DMS 273 treated with DMSO at 0.1 percent for 48 hours (cell line): ENCODE data around the gene SOCS3.

Experiments used
- DNase-seq: peaks from one replicate; lab custom pipeline; 2025; lab: John Stamatoyannopoulos, UW

The SOCS3 gene

DNA sequence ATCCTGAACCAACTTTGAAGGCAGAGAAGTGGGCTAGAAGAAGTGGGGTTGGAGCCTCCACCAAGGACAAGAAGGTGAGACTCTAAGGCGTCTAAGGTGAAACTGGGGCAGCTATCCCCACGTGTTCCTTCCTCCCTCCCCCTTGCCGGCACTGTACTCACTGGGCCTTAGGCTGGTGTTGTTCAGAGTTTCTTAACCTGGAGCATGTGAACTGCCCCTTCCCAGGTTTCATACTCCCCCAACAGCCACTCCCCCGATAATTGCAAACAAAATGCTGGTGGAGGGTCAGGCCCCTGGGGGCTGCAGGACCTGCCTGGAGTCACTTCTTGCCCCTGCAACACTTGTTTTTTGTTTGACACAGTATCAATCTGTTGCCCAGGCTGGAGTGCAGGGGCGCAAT lies 7.3 kb upstream of the SOCS3 start:
- DNase-seq, result no peak

DNA sequence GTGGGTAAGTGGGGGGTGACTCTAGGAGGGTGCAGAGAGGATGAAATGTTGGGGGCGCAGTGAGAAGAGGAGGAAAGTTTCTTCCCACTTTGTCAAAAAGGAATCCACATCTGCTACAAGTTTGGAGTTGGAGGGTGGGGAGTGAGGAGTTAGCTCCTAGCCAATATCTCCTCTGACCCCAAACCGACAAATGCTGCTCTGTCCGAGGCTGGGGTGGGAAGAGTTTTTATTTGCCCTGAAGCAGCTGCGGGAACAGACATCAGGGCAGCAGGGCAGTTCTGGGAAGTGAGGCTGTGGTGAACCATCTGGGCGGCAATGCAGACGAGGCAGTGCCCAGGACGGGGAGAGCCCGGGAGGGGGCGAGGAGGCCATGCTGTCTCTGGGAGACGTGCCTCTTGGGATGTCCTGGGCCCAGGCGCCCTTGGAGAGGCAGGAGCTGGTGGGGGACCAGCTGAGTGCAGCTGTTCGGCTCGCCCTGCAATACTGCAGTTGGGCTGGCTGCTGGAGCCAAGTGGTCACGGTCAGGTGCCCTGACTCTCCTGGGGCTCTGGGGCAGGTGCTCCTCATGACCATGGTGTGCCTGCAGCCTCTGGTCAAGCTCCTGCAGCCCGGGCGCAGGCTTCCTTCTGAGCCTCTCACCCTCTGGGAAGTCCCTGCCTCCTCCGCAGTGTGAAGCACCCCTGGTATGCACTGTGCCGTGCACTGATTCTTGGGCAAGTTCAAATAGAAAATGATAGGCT lies 6.4 kb upstream of the SOCS3 start:
- no peak for DNase-seq

DNA sequence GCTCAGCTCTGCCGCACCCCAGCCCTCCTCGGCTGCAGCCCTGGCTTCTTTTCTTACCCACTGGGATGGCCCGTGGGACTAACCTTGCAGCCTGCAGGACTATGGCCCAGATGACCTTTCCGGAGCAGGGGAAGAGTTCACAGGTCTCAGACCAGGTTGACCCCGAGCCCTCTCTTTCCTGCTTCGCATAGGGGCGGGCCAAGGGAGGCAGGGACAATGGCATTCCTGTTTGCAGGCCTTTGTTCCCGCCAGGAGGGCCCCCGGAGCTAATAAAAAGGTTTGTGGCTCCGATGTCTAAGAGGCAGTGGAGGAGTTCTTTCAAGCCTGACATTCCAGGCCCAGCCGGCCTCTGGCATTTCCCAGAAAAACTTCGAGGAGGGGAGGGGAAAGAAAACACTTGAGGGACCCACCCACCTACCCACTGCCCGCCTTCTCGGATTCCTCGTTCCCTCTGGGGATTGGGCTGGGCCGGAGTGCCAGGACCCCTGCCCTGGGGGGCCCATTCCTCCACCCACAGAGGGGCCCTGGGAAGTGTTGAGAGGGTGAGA lies 5.8 kb upstream of the SOCS3 start:
- no peak for DNase-seq

DNA sequence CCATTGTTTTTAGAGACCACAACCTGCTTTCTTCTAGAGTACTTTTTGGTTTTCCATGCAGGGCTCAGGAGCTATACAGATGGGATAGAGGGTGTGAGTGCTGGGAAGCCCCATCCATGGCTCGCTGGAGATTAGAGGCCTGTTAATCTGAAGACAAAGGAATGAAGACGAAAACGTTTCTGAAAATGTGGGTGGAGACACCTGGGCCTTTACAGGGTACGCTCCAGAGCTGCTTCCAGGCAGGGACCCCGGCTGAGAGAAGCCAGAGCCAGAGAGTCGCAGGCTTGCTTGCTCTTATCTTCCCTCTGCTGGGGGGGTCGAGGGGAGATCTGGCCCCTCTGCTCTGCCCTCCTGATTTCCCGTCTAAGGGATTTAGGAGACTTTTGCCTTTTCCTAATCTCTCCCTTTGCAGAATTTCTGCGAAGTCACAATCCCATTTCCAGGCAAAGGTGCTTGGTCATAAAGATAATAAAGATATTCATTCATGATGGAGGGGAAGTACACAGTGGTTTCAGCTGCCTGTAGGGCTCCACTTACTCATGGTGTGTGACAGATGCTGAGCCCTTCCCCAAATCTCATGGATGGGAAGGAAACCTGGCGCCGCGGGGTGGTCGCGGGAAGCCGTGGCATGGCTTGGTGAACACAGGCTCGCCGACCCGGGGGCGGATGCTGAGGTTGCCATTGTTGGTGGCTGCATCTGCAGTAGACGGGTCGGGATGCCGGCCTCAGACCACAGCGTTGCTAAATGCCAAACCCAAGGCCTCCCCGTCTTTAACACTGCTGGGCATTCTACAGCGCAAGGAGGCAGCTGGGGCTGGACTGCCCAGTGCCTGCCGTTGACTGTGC lies 4.8 kb upstream of the SOCS3 start:
- no peak for DNase-seq

DNA sequence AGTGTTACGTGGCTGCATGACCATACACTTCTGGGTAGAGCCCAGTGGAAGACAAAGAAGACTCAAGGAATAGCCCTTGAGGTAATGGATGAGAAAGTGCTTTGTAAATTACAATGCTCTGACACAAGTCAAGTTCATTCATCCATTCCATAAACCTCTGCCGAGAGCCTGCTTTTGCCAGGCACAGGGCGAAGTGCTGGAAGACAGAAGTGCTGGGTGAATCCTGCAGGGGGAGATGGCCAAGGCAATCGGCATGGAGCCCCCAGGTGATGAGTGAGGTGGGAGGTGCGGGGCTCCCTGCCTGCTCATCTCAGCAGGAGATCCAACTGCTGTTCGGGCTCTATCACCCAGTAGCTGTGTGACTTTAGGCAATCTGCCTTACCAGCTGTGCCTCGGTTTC lies 2.8 kb upstream of the SOCS3 start:
- DNase-seq, result no peak

DNA sequence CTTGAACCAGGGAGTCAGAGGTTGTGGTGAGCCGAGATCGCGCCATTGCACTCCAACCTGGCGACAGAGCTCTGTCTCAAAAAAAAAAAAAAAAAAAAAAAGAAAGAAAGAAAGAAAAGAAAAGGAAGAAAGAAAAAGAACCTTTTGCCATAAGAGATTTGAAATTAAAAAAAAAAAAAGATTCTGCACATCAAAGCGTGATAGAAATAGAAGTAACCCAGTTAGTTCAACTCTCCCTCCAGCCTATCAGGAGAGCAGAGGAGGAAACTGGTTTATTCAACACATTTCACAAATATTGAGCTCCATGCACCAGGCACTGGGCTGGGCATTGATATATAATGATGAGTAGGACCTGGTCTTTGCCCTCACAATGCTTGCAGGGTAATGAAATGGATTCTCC lies 2.4 kb upstream of the SOCS3 start:
- DNase-seq, result no peak

DNA sequence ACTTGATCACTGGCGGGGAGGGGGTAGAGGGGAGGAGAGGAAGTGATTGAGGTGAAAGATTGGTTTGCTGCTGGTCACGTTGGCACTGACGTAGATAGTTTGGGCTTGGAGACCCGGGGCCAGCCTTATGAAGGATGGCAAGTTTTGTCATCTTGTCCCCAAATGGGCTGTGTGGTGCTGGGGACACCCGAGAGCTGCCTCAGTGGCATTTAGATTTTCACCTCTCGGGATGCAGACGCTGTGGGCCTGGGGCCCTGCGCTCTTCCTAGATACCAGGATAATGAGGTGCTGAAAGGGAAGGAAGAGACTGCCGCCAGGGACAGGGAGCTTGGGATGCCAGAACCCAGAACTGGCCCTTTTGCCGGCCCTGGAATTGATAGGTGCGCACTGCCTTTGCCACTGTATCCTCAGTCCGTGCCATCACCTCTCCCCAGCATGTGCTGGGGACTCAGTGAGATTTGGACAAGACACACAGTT lies 1.4 kb upstream of the SOCS3 start:
- no peak for DNase-seq

DNA sequence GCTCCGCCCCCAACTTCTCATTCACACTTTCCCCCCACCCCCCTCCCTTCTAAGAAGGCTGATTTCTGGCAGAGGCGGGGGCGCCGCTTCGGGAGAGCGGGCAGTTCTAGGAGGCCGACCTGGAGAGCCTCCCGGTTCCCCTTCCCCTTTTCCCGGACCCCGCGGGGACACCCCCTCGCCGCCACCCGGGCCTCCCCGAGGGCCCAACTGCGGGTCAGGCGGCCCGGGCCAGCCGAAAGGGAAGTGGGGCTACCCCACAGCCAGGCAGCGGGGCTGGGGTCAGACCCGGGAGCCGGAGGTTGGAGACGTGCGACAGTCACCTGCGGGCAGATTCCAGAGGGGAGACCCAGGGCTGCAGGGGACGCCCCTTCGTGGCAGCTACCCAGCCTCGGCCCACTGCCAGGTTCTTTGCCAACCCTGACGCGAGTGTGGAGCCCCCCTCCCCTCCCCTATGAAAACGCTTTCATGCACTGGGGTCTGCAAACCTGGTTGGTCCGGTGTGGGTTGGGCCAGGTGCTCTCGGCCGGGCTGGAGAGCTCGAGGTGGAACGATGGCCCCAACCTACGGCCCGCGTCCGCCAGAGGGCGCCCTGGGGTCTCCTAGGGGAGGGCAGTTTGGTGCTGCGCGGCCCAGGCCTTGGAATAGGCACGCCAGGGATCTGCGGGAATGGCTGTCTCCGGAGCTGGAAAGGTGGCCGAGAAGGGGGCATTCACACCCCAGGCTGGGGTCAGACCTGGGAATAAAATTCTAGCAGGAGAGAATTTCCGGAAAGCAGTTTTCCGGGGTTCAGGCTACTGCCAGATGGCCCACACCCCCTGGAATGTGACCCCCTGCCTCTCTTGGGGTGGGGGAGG lies 721 bp upstream of the SOCS3 start:
- DNase-seq, result peak; percentile 37

DNA sequence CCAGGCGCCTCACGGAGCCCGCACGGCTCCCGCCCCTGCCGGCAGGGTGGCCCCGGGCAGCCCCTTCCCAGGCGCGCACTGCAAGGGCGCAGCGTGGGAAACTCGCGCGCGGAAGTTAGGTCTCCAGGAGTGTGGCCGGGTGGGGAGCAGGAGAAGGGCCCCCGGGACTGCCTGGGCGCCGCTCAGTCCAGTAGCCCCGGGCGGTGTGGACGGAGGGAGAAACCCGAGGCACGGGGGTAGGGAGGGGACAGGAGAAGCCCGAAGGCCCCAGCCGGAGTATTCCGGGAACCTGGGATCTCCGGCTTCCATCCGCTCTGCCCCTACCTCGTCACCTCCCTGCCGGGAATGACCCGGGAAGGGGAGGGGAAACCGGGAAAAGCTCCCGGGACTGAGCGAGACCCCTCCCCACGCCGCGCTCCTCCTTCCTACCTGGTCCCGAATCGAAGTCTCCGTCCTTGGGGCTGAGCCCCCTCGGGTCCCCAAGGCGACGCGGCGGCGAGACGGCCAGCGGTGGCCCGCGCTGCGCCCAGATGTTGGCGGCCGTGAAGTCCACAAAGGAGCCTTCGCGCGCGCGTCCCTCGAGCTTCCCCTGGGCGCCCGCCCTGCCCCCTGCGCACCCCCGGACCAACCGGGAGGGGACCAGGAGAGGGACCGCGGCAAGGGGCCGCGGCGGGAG lies 418 bp downstream of the SOCS3 start:
- DNase-seq, result no peak

DNA sequence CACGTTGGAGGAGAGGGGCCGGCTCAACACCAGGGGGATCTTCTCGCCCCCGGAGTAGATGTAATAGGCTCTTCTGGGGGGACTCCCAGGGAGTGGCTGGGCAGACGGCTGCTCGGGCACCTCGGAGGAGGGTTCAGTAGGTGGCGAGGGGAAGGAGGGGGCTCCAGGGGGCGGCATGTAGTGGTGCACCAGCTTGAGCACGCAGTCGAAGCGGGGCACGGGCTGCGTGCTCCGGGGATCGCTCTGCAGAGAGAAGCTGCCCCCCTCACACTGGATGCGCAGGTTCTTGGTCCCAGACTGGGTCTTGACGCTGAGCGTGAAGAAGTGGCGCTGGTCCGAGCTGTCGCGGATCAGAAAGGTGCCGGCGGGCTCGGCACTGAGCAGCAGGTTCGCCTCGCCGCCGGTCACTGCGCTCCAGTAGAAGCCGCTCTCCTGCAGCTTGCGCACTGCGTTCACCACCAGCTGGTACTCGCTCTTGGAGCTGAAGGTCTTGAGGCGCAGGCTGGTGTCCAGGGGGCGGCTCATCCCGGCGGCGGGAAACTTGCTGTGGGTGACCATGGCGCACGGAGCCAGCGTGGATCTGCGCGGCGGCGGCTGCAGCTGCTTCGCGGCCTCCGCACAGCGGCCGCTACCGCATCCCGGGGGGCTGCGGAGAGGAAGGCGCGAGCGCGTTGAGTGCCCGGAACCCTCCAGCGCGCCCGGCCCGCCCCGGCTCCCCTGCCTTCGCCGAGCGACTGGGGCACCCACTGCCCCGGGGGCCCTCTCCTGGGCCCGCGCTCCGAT lies 1.1 kb downstream of the SOCS3 start:
- no peak for DNase-seq

DNA sequence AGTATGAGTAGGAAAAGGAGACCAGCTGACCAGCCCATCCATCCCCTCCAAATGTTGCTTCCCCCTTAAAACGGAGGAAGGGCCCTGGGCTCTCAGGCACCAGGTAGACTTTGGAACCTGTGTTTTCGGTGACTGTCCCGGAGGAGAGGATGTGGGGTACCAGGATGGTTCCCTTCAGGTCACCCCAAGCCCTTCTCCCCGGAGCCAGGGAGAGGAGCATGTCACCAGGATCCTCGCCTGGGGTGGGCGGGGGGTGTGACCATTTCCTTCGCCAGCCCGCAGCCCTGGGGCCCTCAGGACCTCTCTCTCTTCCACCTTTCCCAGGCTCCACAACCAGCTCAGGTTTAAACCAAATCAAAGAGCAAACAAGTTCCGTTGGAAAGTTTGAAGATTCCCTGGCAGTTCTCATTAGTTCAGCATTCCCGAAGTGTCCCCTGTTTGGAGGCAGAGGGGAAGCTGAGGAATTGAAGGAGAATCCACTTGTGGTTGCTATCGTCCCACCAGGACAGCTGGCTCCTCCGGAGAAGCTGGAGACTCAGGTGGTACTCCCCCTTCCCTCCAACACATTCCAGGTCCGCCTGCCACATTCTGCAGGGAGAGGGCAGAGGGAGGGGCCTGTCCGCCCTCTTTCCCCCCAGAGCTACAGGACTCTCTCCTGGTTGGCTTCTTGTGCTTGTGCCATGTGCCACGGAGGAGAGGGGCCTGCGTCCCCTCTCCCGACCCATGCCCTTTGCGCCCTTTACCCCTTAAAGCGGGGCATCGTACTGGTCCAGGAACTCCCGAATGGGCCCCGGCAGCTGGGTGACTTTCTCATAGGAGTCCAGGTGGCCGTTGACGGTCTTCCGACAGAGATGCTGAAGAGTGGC lies 2.0 kb downstream of the SOCS3 start:
- DNase-seq, result no peak

DNA sequence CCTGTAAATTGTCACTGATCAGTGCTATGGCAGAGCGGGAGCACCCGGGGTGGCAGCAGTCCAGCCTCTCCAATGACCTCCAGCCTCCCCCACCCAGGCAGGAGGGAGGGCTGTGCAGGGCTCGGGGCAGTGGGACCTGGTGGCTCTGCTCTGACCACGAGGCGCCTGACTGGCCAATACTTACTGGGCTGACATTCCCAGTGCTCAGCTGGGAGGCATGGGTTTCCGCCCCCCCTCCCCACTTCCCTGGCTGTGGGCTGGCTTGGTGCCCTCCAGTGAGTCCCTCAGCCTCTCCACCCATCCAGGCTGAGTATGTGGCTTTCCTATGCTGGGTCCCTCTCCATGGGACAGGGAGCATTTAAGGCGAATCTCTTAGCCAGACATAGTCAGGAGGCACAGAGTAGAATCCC lies 2.7 kb downstream of the SOCS3 start:
- no peak for DNase-seq

DNA sequence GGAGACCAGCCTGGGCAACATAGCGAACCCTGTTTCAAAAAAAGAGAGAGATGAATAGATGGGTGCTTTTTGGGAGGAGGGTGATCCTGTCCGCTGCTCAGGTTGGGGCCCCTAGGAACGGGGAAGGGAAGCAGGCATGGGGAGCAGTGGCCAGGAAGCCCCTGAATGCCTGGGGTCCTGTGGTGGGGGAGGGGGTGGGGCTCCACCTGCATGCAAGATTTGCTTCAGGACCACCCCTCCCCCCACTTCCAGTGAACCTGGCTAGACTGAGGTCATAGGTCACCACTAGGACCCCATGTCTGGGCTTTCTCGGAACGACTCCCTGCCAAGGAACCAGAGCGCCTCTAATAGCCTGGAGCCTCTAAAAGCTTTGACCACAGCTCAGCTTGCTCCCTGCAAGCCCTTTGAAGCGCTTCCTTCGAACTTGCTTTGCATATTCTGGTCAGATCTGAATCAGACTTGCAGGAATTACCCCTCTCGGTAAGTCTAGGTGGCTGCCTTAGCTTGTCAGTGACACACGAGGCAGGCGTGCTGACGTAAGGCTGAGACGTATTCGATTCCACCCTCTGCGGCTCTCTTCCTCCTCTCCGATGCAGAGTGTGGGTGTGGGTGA lies 3.7 kb downstream of the SOCS3 start:
- no peak for DNase-seq

DNA sequence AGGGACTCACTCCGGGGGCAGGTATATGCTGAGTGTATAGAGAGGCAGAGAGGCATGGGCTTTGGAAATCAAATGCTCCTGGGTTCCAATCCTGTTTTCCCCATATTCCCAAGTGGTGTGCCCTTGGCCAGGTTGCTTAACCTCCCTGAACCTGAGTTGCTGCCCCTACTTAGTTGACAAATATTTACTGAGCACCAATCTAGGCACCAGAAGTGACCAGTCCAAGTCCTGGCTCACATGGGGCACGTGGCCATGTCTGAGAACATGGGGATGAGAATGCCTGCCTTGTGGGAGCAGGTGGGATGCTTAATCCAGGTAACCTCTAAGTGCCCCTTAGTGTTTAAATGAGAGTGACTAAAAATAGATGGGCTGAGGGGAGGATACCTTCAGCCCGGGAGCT lies 4.2 kb downstream of the SOCS3 start:
- DNase-seq, result no peak

DNA sequence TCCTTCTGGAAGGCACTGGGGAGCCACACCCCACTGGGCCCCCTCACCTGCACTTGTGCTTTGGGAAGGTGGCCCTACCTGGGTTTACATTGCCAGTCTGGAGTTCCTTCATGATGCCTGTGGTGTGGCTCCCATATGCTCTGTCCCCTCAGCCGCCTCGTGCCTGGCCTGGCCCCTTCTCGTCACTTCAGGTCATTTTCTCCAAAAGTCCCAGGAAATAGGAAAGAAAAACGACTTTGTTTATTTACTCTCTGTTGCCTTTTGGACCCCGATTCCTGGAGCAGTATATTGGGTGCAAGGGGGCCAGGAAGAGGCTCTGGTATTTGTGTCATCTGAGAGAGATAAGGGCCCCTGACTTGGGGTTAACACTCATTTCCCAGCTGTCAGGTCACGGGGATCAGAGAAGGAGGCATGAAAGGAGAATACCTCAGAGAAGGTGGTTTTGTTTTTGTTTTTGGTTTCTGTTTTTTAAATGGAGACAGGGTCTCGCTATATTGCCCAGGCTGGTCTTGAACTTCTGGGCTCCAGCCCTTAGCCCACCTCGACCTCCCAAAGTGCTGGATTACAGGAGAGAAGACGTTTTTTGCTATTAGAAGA lies 4.7 kb downstream of the SOCS3 start:
- no peak for DNase-seq

DNA sequence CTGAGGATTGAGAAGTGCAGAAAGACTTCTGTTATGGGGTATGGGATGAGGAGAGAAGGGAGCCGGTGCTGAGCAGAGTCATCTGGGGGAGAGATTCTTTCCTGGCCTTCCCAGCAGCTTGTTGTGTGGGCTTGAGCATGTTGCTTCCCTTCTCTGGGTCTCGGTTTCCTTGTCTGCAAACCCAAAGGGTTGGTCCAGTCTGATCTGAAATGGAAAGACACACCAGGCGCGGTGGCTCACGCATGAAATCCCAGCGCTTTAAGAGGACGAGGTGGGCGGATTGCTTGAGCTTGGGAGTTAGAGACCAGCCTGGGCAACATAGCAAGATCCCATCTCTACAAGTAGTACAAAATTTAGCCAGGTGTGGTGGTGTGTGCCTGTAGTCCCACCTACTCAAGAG lies 6.0 kb downstream of the SOCS3 start:
- no peak for DNase-seq

DNA sequence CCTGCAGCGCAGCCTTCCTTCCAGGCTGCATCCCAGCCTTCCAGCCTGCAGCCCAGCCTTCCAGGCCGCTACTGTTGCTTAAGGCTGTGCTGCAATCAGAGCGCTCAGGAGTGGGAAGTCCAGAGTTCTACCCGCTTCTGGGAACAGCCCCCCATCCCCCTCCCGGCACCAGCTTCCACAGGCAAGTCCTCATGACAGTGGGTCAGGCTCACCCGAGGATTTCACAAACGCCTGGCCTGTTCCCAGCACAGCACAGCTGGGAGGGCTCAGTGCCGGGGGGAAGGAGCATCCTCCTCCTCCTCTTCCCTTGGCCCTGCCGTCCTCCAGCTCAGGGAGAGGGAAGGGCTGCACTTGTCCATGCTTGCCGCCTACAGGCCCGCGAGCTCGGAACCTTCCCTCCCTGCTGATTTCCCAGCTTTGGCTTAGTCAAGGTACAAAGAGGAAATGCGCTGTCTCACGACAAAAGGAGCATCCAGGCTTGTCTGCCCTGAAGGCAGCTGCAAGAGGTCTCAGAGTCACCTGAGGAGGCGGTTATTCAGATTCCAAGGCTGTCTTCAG lies 8.3 kb downstream of the SOCS3 start:
- no peak for DNase-seq

DNA sequence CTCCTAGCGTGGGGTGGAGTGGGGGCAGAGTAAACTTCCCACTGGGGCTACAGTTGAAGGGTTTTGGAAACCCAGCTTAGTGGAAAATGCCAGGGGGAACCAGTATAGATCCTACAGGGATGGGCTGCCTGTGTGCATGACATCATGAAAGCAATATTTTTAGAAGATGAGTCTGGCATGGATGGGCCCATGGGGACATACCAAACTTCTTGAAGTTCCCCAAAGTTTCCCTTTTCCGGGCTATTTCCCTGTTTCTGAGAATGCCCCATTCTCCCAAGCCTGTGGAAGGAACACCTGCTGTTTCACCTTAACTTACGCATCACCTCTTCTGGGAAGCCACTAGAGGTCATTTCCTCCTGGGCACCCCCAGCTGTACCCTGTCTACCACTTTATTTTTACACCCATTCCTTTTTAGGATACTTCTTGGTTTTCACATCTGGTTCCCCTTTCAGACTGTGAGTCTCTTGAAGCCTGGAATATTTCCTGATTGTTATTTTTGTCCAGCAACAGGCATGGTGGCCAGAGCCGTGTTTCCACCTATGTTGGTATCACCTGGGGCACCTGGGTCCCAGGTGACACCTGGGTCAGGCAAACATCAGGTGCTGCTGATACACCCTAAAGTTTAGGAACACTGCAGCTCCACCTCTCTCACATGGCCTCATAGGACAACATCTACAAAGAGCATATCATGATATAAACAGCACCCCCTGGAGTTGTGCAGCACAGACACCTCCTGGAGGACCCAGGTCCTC lies 9.8 kb downstream of the SOCS3 start:
- no peak for DNase-seq
